RWPE2 (cell line): ENCODE measurements around the gene RTTN.

Source experiments
- ATAC-seq: fragments of 200-7000 bp; cut with Tn5 transposase; 3 replicates; pipeline ENCODE4 v1.9.1; 2021; ENCODE audit warnings: low read depth
- DNase-seq: peaks from one replicate; pipeline ENCODE4 v3.0.0-alpha.2; 2020; ENCODE audit warnings: low spot score
- H3K27ac ChIP-seq: fragments of 450-650 bp; 2 replicates; pipeline ENCODE4 v1.5.1; 2017; ENCODE audit warnings: mild to moderate bottlenecking; ENCODE audit not compliant: poor library complexity, severe bottlenecking
- H3K27me3 ChIP-seq: fragments of 250-450 bp; sonication (Bioruptor Pico); 2 replicates; pipeline ENCODE4 v1.5.1; 2021; ENCODE audit warnings: mild to moderate bottlenecking, moderate library complexity; ENCODE audit not compliant: insufficient read depth, poor library complexity, severe bottlenecking
- H3K36me3 ChIP-seq: fragments of 250-450 bp; sonication (Bioruptor Pico); 2 replicates; pipeline ENCODE4 v1.5.1; 2020; ENCODE audit warnings: low read depth, mild to moderate bottlenecking, moderate library complexity
- H3K4me1 ChIP-seq: fragments of 250-450 bp; sonication (Bioruptor Pico); 2 replicates; pipeline ENCODE4 v1.5.1; 2021; ENCODE audit warnings: mild to moderate bottlenecking, moderate library complexity; ENCODE audit not compliant: insufficient read depth, poor library complexity, severe bottlenecking
- H3K4me3 ChIP-seq: fragments of 250-450 bp; sonication (Bioruptor Pico); 2 replicates; pipeline ENCODE4 v1.5.1; 2021; ENCODE audit warnings: mild to moderate bottlenecking, moderate library complexity; ENCODE audit not compliant: severe bottlenecking
- H3K9me3 ChIP-seq: fragments of 250-450 bp; sonication (Bioruptor Pico); 2 replicates; pipeline ENCODE4 v1.5.1; 2021; ENCODE audit warnings: mild to moderate bottlenecking, moderate library complexity; ENCODE audit not compliant: severe bottlenecking
- TF ChIP-seq, protein P1 (sequence below): fragments of 450-650 bp; IDR thresholded peaks from one replicate; pipeline ENCODE4 v1.5.1; 2017; ENCODE audit warnings: mild to moderate bottlenecking, moderate library complexity; ENCODE audit not compliant: poor library complexity, severe bottlenecking

The RTTN gene

GRCh38 chr18:70024093-70024492, 181.4 kb downstream of the RTTN start:
- no peaks in the 10 kb centered on the region for H3K4me1 ChIP-seq
- no peaks in the 10 kb centered on the region for H3K9me3 ChIP-seq
- TF ChIP-seq, protein P1, sequence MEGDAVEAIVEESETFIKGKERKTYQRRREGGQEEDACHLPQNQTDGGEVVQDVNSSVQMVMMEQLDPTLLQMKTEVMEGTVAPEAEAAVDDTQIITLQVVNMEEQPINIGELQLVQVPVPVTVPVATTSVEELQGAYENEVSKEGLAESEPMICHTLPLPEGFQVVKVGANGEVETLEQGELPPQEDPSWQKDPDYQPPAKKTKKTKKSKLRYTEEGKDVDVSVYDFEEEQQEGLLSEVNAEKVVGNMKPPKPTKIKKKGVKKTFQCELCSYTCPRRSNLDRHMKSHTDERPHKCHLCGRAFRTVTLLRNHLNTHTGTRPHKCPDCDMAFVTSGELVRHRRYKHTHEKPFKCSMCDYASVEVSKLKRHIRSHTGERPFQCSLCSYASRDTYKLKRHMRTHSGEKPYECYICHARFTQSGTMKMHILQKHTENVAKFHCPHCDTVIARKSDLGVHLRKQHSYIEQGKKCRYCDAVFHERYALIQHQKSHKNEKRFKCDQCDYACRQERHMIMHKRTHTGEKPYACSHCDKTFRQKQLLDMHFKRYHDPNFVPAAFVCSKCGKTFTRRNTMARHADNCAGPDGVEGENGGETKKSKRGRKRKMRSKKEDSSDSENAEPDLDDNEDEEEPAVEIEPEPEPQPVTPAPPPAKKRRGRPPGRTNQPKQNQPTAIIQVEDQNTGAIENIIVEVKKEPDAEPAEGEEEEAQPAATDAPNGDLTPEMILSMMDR, result no peak
- no peaks in the 10 kb centered on the region for H3K27me3 ChIP-seq
- no peak overlapping the region for H3K27ac ChIP-seq
- H3K4me3 ChIP-seq, result no peak overlapping the region
- no peak for ATAC-seq
- peaks cover 98% of the 10 kb centered on the region for H3K36me3 ChIP-seq
- no peak for DNase-seq

DNA sequence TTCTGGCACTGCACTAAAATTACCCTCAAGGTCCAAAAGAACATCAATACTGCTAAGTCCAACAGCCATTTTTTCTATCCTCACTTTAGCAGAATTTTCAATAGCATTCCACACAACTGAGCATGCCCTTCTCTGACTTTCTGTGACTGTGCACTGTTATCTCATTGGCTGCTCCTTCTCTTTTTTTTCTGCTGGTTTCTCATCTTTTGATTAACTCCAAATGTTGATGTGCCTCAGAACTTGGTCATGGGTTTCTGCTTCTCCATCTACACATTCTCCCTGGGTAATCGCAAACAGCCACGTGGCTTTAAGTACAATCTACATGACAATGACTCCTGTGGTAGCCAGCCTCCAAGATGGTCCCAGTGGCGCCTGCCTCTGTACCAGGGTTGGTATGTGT, 182.9 kb downstream of the RTTN start:
- ATAC-seq, result no peak
- H3K4me1 ChIP-seq, result no peaks in the 10 kb centered on the region
- no peak overlapping the region for H3K4me3 ChIP-seq
- H3K9me3 ChIP-seq, result no peaks in the 10 kb centered on the region
- no peak for DNase-seq
- H3K36me3 ChIP-seq, result peaks cover 98% of the 10 kb centered on the region
- TF ChIP-seq, protein P1, result no peak
- no peaks in the 10 kb centered on the region for H3K27me3 ChIP-seq
- no peak overlapping the region for H3K27ac ChIP-seq

GRCh38 chr18:70021498-70021897, 184.0 kb downstream of the RTTN start:
- no peak overlapping the region for H3K27ac ChIP-seq
- no peak overlapping the region for H3K4me3 ChIP-seq
- DNase-seq, result no peak
- no peaks in the 10 kb centered on the region for H3K9me3 ChIP-seq
- TF ChIP-seq, protein P1, result no peak
- H3K27me3 ChIP-seq, result no peaks in the 10 kb centered on the region
- no peak for ATAC-seq
- peaks cover 98% of the 10 kb centered on the region for H3K36me3 ChIP-seq
- H3K4me1 ChIP-seq, result no peaks in the 10 kb centered on the region

DNA sequence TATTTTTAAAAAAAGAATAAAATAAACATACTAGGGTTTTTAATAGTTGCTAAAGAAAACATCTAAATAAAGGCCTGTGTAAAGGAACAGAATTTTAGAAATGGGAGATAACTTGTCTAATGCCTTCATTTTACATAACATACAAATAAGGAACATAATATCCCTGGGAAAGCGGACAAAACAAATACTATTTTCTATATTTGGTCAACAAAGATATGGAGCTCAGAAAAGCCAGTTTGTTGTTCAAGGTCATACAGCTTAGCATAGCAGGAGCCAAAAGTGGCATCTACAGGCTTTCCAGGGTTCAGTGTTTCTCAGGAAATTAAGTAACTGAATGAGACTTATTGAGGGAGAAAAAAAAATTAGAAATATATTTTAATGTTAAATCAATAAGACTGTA, 184.4 kb downstream of the RTTN start:
- TF ChIP-seq, protein P1, result no peak
- Histone ChIP-seq H3K27me3 (no peaks in the 10 kb centered on the region), H3K36me3 (peaks cover 98% of the 10 kb centered on the region), H3K9me3 (no peaks in the 10 kb centered on the region), H3K27ac (no peak overlapping the region), H3K4me1 (no peaks in the 10 kb centered on the region), H3K4me3 (no peak overlapping the region)
- no peak for ATAC-seq
- DNase-seq, result no peak

- Histone ChIP-seq H3K27ac (no peak overlapping the region), H3K4me1 (no peaks in the 10 kb centered on the region), H3K27me3 (no peaks in the 10 kb centered on the region), H3K9me3 (no peaks in the 10 kb centered on the region), H3K4me3 (no peak overlapping the region), H3K36me3 (peaks cover 97% of the 10 kb centered on the region)
- DNase-seq (no peak), ATAC-seq (no peak)
- TF ChIP-seq, protein P1, result no peak
These were observed 185.5 kb downstream of the RTTN start for GRCh38 chr18:70019991-70020390.
